Fibroblast of skin of scalp (primary cell): ENCODE measurements around the gene MCCC2. TPM values are rescaled to one million over a fixed set of nuclear protein-coding genes. Genes with fewer than 3 reads are reported as not detected.
"Not testable (repeated sequence)": the region's sequence is repeated elsewhere in the genome, so short reads cannot be mapped to it uniquely, and the experiment has no call there.

ENCODE experiments used
- DNase-seq: peaks from one replicate; pipeline ENCODE4 v3.0.0-alpha.2; 2013
- polyA plus RNA-seq, 2 experiments: library from polyadenylated mRNA; unstranded; fragments of 120-200 nt; gene quantifications; one replicate each; pipeline ENCODE4 v1.2.1, GENCODE V29; 2013; ENCODE audit not compliant: insufficient read length in 2 of 2

MCCC2 gene
- polyA plus RNA-seq (2013, experiment 1 of 2; ENCODE audit: insufficient read length), result 18.3 TPM
- 20.3 TPM for polyA plus RNA-seq (2013, experiment 2 of 2; ENCODE audit: insufficient read length)

- peak; percentile 96 for DNase-seq
Observed at GRCh38 chr5:71586941-71587765, at the start of gene MCCC2. MCCC2 (plus strand) TSS chr5:71587340; CDS start chr5:71587426, 86 bp downstream.

DNA sequence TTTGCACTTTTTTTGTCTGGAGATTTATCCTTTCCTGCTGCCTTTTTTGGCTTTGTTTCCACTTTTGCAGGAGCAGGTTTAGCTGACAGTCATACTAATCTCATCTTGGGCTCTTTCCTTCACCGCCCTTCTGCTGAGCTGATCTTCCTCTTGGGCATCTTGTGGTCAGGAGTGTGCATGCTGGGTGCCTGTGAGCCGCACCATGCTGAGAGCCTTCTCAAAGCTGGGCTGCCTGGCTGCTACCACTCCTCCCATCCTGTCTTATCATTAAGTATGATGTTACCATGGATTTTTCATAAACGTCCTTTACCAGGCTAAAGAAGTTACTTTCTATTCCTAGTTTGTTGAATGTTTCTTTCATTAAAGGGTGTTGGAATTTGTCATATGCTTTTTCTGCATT, 49.5 kb upstream of the MCCC2 start:
- DNase-seq, result peak; percentile 44

DNA sequence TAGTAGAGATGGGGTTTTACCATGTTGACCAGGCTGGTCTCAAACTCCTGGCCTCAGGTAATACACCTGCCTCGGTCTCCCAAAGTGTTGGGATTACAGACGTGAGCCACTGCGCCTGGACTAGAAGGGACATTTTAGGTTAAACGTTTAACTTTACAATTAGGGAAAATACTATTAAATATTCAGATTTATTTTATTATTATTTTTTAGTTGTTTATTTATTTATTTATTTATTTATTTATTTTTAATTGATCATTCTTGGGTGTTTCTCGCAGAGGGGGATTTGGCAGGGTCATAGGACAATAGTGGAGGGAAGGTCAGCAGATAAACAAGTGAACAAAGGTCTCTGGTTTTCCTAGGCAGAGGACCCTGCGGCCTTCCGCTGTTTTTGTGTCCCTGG, 36.3 kb upstream of the MCCC2 start:
- DNase-seq, result not testable (repeated sequence)

GRCh38 chr5:71551582-71551981, 35.6 kb upstream of the MCCC2 start:
- DNase-seq, result not testable (repeated sequence)

GRCh38 chr5:71552026-71552749, 35.0 kb upstream of the MCCC2 start:
- not testable (repeated sequence) for DNase-seq

- DNase-seq, result no peak
Observed at GRCh38 chr5:71563161-71563560, 24.0 kb upstream of the MCCC2 start.

DNA sequence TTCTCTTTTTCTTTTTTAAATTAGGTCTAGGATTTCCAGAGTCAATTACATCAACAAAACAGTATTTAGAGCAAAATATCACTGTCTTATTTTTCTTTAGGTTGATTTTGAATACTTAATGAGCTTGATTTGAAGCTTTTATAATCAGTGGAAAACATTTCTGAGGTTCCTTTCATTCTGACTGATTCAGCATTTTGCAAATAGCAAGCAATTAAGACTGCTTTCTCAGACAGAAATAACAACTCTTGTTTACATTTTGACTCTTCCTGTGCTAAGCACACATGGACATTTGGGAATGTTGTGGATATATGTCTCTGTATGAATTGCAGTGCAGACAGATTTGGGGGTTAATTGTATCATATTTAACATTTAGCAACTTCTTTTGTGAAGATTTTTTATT, 22.2 kb upstream of the MCCC2 start:
- no peak for DNase-seq

GRCh38 chr5:71569748-71570509, 17.2 kb upstream of the MCCC2 start:
- no peak for DNase-seq

DNA sequence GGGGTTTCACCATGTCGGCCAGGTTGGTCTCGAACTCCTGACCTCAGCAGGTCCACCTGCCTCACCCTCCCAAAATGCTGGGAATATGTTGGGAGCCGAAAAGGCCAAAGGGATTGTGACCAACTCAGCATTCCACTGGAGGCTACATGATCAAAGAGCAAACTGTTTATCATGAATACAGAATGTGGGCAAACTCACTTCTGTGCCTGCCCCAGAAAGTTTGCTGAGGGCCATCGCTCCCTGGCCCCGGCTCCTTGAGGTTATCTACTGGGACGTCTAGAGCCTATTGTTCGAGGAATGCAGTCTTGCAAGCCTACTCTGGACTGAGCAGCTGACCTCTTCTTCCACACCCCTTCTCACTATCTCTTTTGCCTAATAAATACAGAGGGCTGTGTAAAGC, 15.3 kb upstream of the MCCC2 start:
- not testable (repeated sequence) for DNase-seq

GRCh38 chr5:71573591-71573990, 13.5 kb upstream of the MCCC2 start:
- DNase-seq, result no peak

DNA sequence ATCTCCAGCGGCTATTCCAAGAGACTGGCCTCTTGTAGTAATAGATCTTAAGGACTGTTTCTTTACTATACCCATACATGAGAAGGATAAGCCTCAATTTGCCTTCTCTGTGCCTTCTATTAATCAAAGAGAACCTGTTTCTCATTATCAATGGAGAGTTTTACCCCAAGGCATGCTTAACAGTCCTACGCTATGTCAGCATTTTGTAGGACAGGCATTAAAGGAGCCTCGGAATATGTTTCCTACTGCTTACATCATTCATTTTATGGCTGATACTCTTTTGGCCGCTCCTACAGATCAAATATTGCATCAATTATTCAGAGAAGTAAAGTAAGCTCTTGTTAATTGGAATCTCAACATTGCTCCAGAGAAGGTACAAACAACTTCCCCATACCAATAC, 11.6 kb upstream of the MCCC2 start:
- not testable (repeated sequence) for DNase-seq

DNA sequence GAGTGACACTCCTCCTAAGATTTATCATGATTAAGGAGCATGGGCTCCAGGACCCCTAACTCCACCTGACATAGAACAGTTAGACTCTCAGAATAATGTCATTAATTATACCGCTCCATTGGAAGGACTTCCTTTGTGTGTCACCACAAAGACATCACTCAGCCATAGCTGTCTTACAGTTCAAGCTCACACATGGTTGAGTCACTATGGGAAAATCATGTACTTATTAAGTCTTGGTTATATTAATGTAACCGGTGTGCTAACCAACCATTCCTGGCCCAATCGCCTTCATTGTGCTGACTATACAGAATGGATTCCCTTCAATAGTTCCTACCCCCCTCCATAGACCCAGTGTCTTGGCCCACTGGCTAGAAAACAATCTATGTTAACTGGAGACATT, 10.9 kb upstream of the MCCC2 start:
- no peak for DNase-seq

GRCh38 chr5:71577839-71578238, 9.3 kb upstream of the MCCC2 start:
- not testable (repeated sequence) for DNase-seq

- no peak for DNase-seq
Observed at GRCh38 chr5:71582945-71583584, 4.1 kb upstream of the MCCC2 start.

- DNase-seq, result peak; percentile 25
Observed at GRCh38 chr5:71586052-71586940, 844 bp upstream of the MCCC2 start.

DNA sequence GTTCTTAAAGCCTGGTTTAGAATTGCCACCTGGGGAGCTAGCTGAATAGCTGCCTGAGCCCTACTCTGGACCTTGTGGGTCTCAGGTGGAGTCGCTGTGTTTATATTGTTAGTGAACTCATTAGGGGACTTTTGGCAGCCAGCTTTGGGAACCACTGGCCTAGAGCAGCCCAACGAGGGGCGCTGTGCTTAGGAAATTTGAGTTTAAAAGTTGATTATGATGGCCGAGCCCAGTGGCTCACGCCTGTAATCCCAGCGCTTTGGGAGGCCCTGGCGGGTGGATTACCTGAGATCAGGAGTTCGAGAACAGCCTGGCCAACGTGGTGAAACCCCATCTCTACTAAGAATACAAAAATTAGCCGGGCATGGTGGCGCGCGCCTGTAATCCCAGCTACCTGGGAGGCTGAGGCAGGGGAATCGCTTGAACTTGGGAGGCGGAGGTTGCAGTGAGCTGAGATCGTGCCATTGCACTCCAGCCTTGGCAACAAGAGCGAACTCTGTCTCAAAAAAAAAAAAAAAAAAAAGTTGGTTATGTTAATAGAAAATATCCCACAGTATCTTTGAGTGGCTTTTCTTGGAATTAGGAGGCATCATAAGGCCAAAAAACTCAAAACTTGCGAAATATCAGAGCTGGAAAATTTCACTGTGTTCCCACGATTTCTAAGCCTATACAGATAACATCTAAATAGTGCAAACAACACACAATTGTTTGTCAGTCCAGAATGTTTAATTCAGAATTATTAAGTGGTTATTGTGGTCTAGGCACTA, 809 bp downstream of the MCCC2 start:
- DNase-seq, result no peak

- DNase-seq, result no peak
Observed at GRCh38 chr5:71588533-71588885, 1.4 kb downstream of the MCCC2 start.

DNA sequence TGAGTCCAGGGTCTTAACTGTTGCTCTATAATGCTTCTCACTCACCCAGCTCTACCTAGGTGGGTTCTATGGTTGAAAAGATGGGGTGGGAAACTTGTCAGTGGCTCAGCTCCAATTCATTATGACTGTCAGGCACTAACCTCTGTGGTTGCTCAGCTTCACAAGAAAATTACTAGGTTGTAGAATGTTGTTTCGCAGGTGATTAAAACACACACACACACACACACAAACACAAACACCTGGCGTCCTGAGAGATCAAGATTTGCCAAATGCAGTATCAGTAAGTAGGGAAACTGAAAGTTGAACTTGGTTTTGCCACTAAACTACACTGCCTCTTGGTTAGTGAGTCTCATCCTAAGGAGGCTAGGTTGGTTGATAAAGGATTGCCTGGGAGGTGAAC, 2.8 kb downstream of the MCCC2 start:
- DNase-seq, result no peak

DNA sequence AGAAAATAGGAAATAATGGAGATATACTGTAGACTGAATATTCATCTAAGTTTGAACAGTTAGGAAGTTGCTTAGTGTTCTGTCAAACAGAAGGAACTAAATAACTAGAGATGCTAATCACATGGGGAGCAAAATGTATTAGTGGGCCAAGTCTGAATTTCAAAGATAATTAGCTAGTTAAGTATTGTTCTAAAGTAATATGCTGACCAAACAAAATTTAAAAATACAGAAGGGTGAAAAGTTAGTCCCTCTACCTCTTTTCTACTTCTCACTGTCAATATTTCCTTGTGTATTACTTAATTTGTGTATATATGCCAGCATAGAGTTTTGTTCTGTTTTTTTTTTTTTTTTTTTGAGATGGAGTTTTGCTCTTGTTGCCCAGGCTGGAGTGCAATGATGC, 4.0 kb downstream of the MCCC2 start:
- DNase-seq, result no peak

GRCh38 chr5:71596169-71596568, 9.0 kb downstream of the MCCC2 start:
- DNase-seq, result no peak

DNA sequence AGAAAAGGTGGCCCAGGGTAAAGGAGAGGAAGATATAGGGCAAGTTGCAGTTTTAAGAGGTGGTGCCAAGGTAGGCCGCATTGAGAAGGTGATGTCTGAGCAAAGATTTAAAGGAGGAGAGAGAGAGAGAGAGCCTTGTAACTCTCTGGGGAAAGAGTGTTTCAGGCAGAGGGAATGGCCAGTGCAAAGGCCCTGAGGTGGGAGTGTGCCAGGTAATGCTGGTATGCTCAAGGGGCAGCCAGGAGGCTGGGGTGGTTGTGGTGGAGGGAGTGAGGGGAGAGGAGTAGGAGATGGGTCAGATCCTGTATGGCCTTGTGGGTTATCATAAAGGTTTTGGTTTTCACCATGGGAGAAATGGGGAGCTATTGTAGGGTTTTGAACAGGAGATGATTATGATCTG, 9.9 kb downstream of the MCCC2 start:
- DNase-seq, result no peak
